GM12878 (cell line): ENCODE results near the gene TATDN2. TPM values are rescaled to one million over a fixed set of nuclear protein-coding genes. Genes with fewer than 3 reads are reported as not detected.

Source experiments
- ATAC-seq: fragments of 200-7000 bp; cut with Tn5 transposase; 3 replicates; pipeline ENCODE4 v1.9.1; 2020; ENCODE audit warnings: mild to moderate bottlenecking, moderate library complexity
- BruUV-seq: library from RNA; stranded (reverse); fragments of 400-500 nt; replicated peaks from 2 replicates; lab custom pipeline; 2021; lab: Mats Ljungman, UMichigan
- CTCF ChIA-PET: fragments of 300-600 bp; sonication (Branson Sonifier 250); formaldehyde crosslinking; extraction: SDS; loops from one replicate; lab custom pipeline; 2021; ENCODE audit warnings: inconsistent platforms; lab: Yijun Ruan, JAX
- POLR2A ChIA-PET: fragments of 350-600 bp; formaldehyde crosslinking; extraction: SDS; loops from one replicate; lab custom pipeline; 2021; ENCODE audit warnings: inconsistent platforms; lab: Charles Lee
- RAD21 ChIA-PET: fragments of 300-600 bp; sonication (Branson Sonifier 250); formaldehyde crosslinking; loops from one replicate; lab custom pipeline; 2023; ENCODE audit warnings: antibody characterized with exemption; ENCODE audit not compliant: unreplicated experiment; lab: Charles Lee
- SMC1A ChIA-PET: fragments of 300-600 bp; sonication (Branson Sonifier 250); formaldehyde crosslinking; loops from one replicate; lab custom pipeline; 2023; ENCODE audit not compliant: unreplicated experiment, uncharacterized antibody; lab: Charles Lee
- DNase-seq: peaks from one replicate; pipeline ENCODE4 v3.0.0-alpha.2; 2011; ENCODE audit warnings: low read depth, low spot score
- FAIRE-seq: peaks from 3 replicates; lab custom pipeline; 2011; peaks lifted over from hg19 to GRCh38; lab: Jason Lieb, UNC
- H2AFZ ChIP-seq: 2 replicates; pipeline ENCODE4 v1.6.0; 2011; ENCODE audit warnings: low read depth, low read length, control low read depth; ENCODE audit not compliant: control insufficient read depth
- H3K27ac ChIP-seq: 2 replicates; pipeline ENCODE4 v1.5.1; 2011; ENCODE audit warnings: control low read depth; ENCODE audit not compliant: control insufficient read depth, insufficient read depth
- H3K27me3 ChIP-seq, 2 experiments: replicated peaks in 1 of 2; 2 replicates each; pipeline versions ENCODE4 v1.6.0 to v1.6.1; 2011; ENCODE audit warnings: low read length in 1 of 2; ENCODE audit not compliant: control insufficient read depth in 2 of 2, insufficient read depth in 2 of 2
- H3K36me3 ChIP-seq, 2 experiments: 2 replicates each; pipeline ENCODE4 v1.5.1; 2011; ENCODE audit warnings: low read length in 1 of 2; ENCODE audit not compliant: control insufficient read depth in 2 of 2, insufficient read depth in 2 of 2
- H3K4me1 ChIP-seq: 2 replicates; pipeline ENCODE4 v1.6.1; 2011; ENCODE audit warnings: mild to moderate bottlenecking, low read length, moderate library complexity, mixed read lengths; ENCODE audit not compliant: control insufficient read depth, insufficient read depth
- H3K4me2 ChIP-seq: 2 replicates; pipeline ENCODE4 v1.6.0; 2011; ENCODE audit warnings: control low read depth; ENCODE audit not compliant: control insufficient read depth, insufficient read depth
- H3K4me3 ChIP-seq: fragments of 200-600 bp; sonication (generic); 2 replicates; pipeline ENCODE4 v1.5.1; 2016
- H3K79me2 ChIP-seq: 2 replicates; pipeline ENCODE4 v1.6.0; 2011; ENCODE audit warnings: low read length; ENCODE audit not compliant: control insufficient read depth, insufficient read depth
- H3K9ac ChIP-seq: 2 replicates; pipeline ENCODE4 v1.8.0; 2011; ENCODE audit warnings: low read length, control low read depth, mixed read lengths; ENCODE audit not compliant: control insufficient read depth, insufficient read depth
- H3K9me3 ChIP-seq: replicated peaks from 3 replicates; pipeline ENCODE4 v1.5.1; 2011; ENCODE audit warnings: mild to moderate bottlenecking, low read length; ENCODE audit not compliant: control insufficient read depth, insufficient read depth
- H4K20me1 ChIP-seq: 2 replicates; pipeline ENCODE4 v1.6.0; 2011; ENCODE audit not compliant: control insufficient read depth, insufficient read depth
- EP300 ChIP-seq, 2 experiments: fragments of 150-350 bp in 1 of 2; IDR thresholded peaks; 2 replicates each; pipeline ENCODE4 v1.6.1; 2011 to 2012; ENCODE audit warnings: low read depth in 2 of 2, low read length in 2 of 2, borderline replicate concordance in 1 of 2, improper control_type of control experiment in 1 of 2, inconsistent platforms in 1 of 2; ENCODE audit not compliant: control insufficient read depth in 1 of 2
- HSF1 ChIP-seq: fragments of 150-350 bp; IDR thresholded peaks from 2 replicates; pipeline ENCODE4 v1.6.1; 2014; ENCODE audit warnings: mild to moderate bottlenecking, low read depth, low read length
- IKZF1 ChIP-seq: fragments of 450-650 bp; conservative IDR thresholded peaks from 2 replicates; pipeline ENCODE4 v1.6.1; 2017; ENCODE audit warnings: antibody characterized with exemption, mild to moderate bottlenecking
- MTA3 ChIP-seq: IDR thresholded peaks from 2 replicates; pipeline ENCODE4 v1.6.1; 2012; ENCODE audit warnings: low read length, inconsistent platforms, borderline replicate concordance
- NBN ChIP-seq: fragments of 450-650 bp; IDR thresholded peaks from 2 replicates; pipeline ENCODE4 v1.6.1; 2016
- PKNOX1 ChIP-seq: fragments of 450-650 bp; IDR thresholded peaks from 2 replicates; pipeline ENCODE4 v1.6.1; 2016; ENCODE audit warnings: mild to moderate bottlenecking
- REST ChIP-seq: IDR thresholded peaks from 2 replicates; pipeline ENCODE4 v1.6.1; 2012; ENCODE audit warnings: mild to moderate bottlenecking, low read depth, low read length
- SPI1 ChIP-seq: IDR thresholded peaks from 2 replicates; pipeline ENCODE4 v1.6.1; 2011; ENCODE audit warnings: low read depth, mild to moderate bottlenecking, low read length, moderate library complexity, borderline replicate concordance; ENCODE audit not compliant: insufficient read depth
- ZNF687 ChIP-seq: fragments of 450-650 bp; IDR thresholded peaks from 2 replicates; pipeline ENCODE4 v1.6.1; 2017; ENCODE audit warnings: mild to moderate bottlenecking, moderate library complexity
- WGBS: methylation state at CpG from one replicate; pipeline ENCODE4 v1.1.6; 2016; ENCODE audit warnings: low lambda C conversion rate; ENCODE audit not compliant: insufficient replicate concordance, insufficient coverage; ENCODE audit errors: missing lambda C conversion rate; 5-methylcytosine and 5-hydroxymethylcytosine counted together
- in situ Hi-C: fragments of 300-500 bp; cut with MboI; formaldehyde crosslinking; loops from 9 replicates; pipeline ENCODE4 v1.14.3; 2018; ENCODE audit warnings: mixed read lengths
- intact Hi-C: fragments of 100-400 bp; cut with micrococcal nuclease; formaldehyde crosslinking; loops from one replicate; pipeline ENCODE4 v1.14.2; 2022; ENCODE audit not compliant: unreplicated experiment
- polyA plus RNA-seq, 11 experiments: library from polyadenylated mRNA; depleted of rRNA in 4 of 11; unstranded in 6 of 11; stranded (reverse) in 5 of 11; fragments of >200 nt; fragmentation: Nextera tagmentation in 4 of 11; fragmentation: Illumina TruSeq in 1 of 11; extraction: Ambion mirVana in 4 of 11; extraction: Trizol in 1 of 11; gene quantifications; 1 replicate in 1 of 11; 2 replicates in 10 of 11; pipeline versions ENCODE4 v1.2.1 to v1.2.3, GENCODE V29; 2011 to 2016; ENCODE audit warnings: inconsistent platforms in 2 of 11, missing spikeins in 2 of 11, low read depth in 1 of 11
- total RNA-seq, 4 experiments: library from RNA; depleted of rRNA in 3 of 4; stranded (reverse); fragments of >200 nt in 3 of 4; fragmentation: Illumina TruSeq in 1 of 4; extraction: Trizol in 1 of 4; gene quantifications; 2 replicates each; pipeline versions ENCODE4 v1.2.1 to v1.2.3, GENCODE V29; 2013 to 2021

TATDN2 gene
- total and polyA plus RNA-seq, 10 of the 15 experiments (the other 5 are each of a cell fraction or from before 2014, with no cell fraction given): 4.2 to 36.5 (median 15.8) TPM

- WGBS: 7% methylated on average over 9 of the region's 9 CpGs
- Histone ChIP-seq H3K36me3 (peaks cover 0 to 2% of the 10 kb centered on the region in 2 experiments; a peak in 2 of 4 replicates), H2AFZ (no peak overlapping the region), H3K27ac (no peak overlapping the region), H4K20me1 (no peaks in the 10 kb centered on the region), H3K9ac (no peak overlapping the region), H3K4me3 (no peak overlapping the region), H3K4me2 (no peak overlapping the region), H3K79me2 (no peaks in the 10 kb centered on the region), H3K4me1 (no peaks in the 10 kb centered on the region), H3K27me3 (no peaks in the 10 kb centered on the region), H3K9me3 (no peaks in the 10 kb centered on the region; the same call in 2 of the 3 replicates)
- intact Hi-C loops (no loop called here), in situ Hi-C loops (no loop called here)
- BruUV-seq: TSS peak; percentile 70
- DNase-seq (no peak), ATAC-seq (peak; percentile 95), FAIRE-seq (no peak)
- ChIA-PET CTCF (interaction anchor here (0.9 to 2.7 kb wide), 5 partner anchors 10 to 47 kb away, joined by 3 to 9 read pairs (median 3); no protein-coding TSS in a partner anchor), SMC1A (interaction anchor here (0.7 to 3.7 kb wide), 8 partner anchors 9 to 48 kb away, joined by 3 to 33 read pairs (median 4); no protein-coding TSS in a partner anchor), POLR2A (interaction anchor here (0.6 to 2.2 kb wide), 7 partner anchors 9 to 138 kb away, joined by 3 to 7 read pairs (median 3); no protein-coding TSS in a partner anchor), RAD21 (interaction anchor here (0.7 to 1.9 kb wide), 7 partner anchors 9 to 36 kb away, joined by 3 to 8 read pairs (median 4); no protein-coding TSS in a partner anchor)
- TF ChIP-seq EP300 (IDR thresholded peaks at IDR 0.05; ENCODE audit: borderline replicate concordance in 1 of 2, control insufficient read depth in 1 of 2, low read depth in 2 of 2, low read length in 2 of 2) (0 out of 4 replicates have a peak, but pooled peaks of 1 of the 2 experiments have one; percentile 20), SPI1 (no peak), MTA3 (no peak), NBN (no peak), IKZF1 (0 out of 2 replicates have a peak, but pooled peaks have one; percentile 25), ZNF687 (no peak), HSF1 (no peak), PKNOX1 (no peak), REST (no peak)
These were observed 35.0 kb upstream of the TATDN2 start for GRCh38 chr3:10213156-10213792.
